Measurements from ENCODE around the gene MCF2L.
"Not testable (repeated sequence)": the region's sequence is repeated elsewhere in the genome, so short reads cannot be mapped to it uniquely, and the experiment has no call there.

- TF ChIP-seq, protein P1, sequence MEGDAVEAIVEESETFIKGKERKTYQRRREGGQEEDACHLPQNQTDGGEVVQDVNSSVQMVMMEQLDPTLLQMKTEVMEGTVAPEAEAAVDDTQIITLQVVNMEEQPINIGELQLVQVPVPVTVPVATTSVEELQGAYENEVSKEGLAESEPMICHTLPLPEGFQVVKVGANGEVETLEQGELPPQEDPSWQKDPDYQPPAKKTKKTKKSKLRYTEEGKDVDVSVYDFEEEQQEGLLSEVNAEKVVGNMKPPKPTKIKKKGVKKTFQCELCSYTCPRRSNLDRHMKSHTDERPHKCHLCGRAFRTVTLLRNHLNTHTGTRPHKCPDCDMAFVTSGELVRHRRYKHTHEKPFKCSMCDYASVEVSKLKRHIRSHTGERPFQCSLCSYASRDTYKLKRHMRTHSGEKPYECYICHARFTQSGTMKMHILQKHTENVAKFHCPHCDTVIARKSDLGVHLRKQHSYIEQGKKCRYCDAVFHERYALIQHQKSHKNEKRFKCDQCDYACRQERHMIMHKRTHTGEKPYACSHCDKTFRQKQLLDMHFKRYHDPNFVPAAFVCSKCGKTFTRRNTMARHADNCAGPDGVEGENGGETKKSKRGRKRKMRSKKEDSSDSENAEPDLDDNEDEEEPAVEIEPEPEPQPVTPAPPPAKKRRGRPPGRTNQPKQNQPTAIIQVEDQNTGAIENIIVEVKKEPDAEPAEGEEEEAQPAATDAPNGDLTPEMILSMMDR (IDR thresholded peaks at IDR 0.05): not testable (repeated sequence)
- not testable (repeated sequence) for TF ChIP-seq POLR2AphosphoS5, POLR2A (IDR thresholded peaks at IDR 0.05)
Measured at GRCh38 chr13:113079781-113080080, 110.7 kb downstream of the MCF2L start.

All from transverse colon (tissue), 4 donors.